K562 (cell line): ENCODE measurements around the gene TSHR. TPM values are rescaled to one million over a fixed set of nuclear protein-coding genes. Genes with fewer than 3 reads are reported as not detected.

Experiments used
- ATAC-seq: fragments of 200-7000 bp; cut with Tn5 transposase; 3 replicates; pipeline ENCODE4 v1.9.1; 2020; ENCODE audit warnings: moderate library complexity
- BruUV-seq: library from RNA; stranded (reverse); fragments of 400-500 nt; replicated peaks from 2 replicates; lab custom pipeline; 2021; lab: Mats Ljungman, UMichigan
- CTCF ChIA-PET: fragments of 300-600 bp; formaldehyde crosslinking; extraction: SDS; loops from one replicate; lab custom pipeline; 2021; ENCODE audit warnings: low intra/inter-chr PET ratio; lab: Yijun Ruan, JAX
- POLR2A ChIA-PET: fragments of 300-600, 350-650 bp; sonication (Branson Sonifier 250); formaldehyde crosslinking; extraction: SDS; loops from one replicate; lab custom pipeline; 2021; ENCODE audit warnings: antibody characterized with exemption, inconsistent platforms; lab: Yijun Ruan, JAX
- DNase-seq, 4 experiments: peaks; one replicate each; pipeline versions ENCODE4 v3.0.0 to v3.0.0-alpha.2; 2011 to 2018; ENCODE audit warnings: low spot score in 3 of 4, mixed read lengths in 3 of 4; ENCODE audit errors: extremely low read depth in 1 of 4
- FAIRE-seq: peaks from 2 replicates; lab custom pipeline; 2011; peaks lifted over from hg19 to GRCh38; lab: Jason Lieb, UNC
- H2AFZ ChIP-seq: 2 replicates; pipeline ENCODE4 v1.6.0; 2011; ENCODE audit warnings: low read depth, low read length, control low read depth, inconsistent platforms
- H3K27ac ChIP-seq: fragments of 200-600 bp; 3 replicates; pipeline ENCODE4 v1.8.0; 2011; ENCODE audit warnings: low read depth, mild to moderate bottlenecking, control low read depth, inconsistent platforms, low read length, moderate library complexity, mixed read lengths; ENCODE audit errors: extremely low read depth
- H3K27me3 ChIP-seq, 2 experiments: fragments of 300-600 bp in 1 of 2; 2 replicates in 1 of 2; 3 replicates in 1 of 2; pipeline versions ENCODE4 v1.6.0 to v1.8.0; 2011; ENCODE audit warnings: inconsistent platforms in 2 of 2, low read length in 2 of 2, mild to moderate bottlenecking in 1 of 2, mixed read lengths in 1 of 2, moderate library complexity in 1 of 2; ENCODE audit not compliant: control insufficient read depth in 2 of 2, insufficient read depth in 2 of 2
- H3K36me3 ChIP-seq: fragments of 300-600 bp; 3 replicates; pipeline ENCODE4 v1.8.0; 2011; ENCODE audit warnings: mild to moderate bottlenecking, low read length, inconsistent platforms; ENCODE audit not compliant: control insufficient read depth, insufficient read depth
- H3K4me1 ChIP-seq, 2 experiments: fragments of 200-600 bp in 1 of 2; replicated peaks in 1 of 2; 2 replicates in 1 of 2; 3 replicates in 1 of 2; pipeline versions ENCODE4 v1.5.1 to v1.8.0; 2011; ENCODE audit warnings: inconsistent platforms in 2 of 2, low read length in 2 of 2, mild to moderate bottlenecking in 1 of 2, mixed read lengths in 1 of 2, moderate library complexity in 1 of 2; ENCODE audit not compliant: control insufficient read depth in 2 of 2, insufficient read depth in 2 of 2
- H3K4me2 ChIP-seq: 2 replicates; pipeline ENCODE4 v1.6.1; 2011; ENCODE audit warnings: low read length, control low read depth, inconsistent platforms, mixed read lengths; ENCODE audit not compliant: insufficient read depth
- H3K4me3 ChIP-seq: fragments of 200-600 bp; sonication (generic), shearing (Covaris generic); 2 replicates; pipeline ENCODE4 v1.5.1; 2016; ENCODE audit warnings: control low read depth, inconsistent platforms
- H3K79me2 ChIP-seq: fragments of 200-600 bp; 3 replicates; pipeline ENCODE4 v1.8.0; 2011; ENCODE audit warnings: low read length, inconsistent platforms; ENCODE audit not compliant: control insufficient read depth, insufficient read depth
- H3K9ac ChIP-seq, 2 experiments: 2 replicates each; pipeline versions ENCODE4 v1.6.0 to v1.6.1; 2011; ENCODE audit warnings: low read depth in 2 of 2, low read length in 2 of 2, control low read depth in 1 of 2, inconsistent platforms in 1 of 2, mild to moderate bottlenecking in 1 of 2, mixed read lengths in 1 of 2; ENCODE audit not compliant: insufficient read depth in 1 of 2
- H3K9me1 ChIP-seq: one replicate; pipeline ENCODE4 v1.6.0; 2011; ENCODE audit warnings: inconsistent platforms, mild to moderate bottlenecking, low read length, moderate library complexity; ENCODE audit not compliant: control insufficient read depth, insufficient read depth
- H3K9me3 ChIP-seq: replicated peaks from 2 replicates; pipeline ENCODE4 v1.5.1; 2011; ENCODE audit warnings: low read depth, low read length, inconsistent platforms; ENCODE audit not compliant: control insufficient read depth, insufficient read depth
- H4K20me1 ChIP-seq: replicated peaks from 2 replicates; pipeline ENCODE4 v1.6.1; 2011; ENCODE audit warnings: low read length, inconsistent platforms, mixed read lengths; ENCODE audit not compliant: control insufficient read depth, insufficient read depth
- ADNP ChIP-seq: fragments of 200-800 bp; sonication (Bioruptor generic); IDR thresholded peaks from 2 replicates; pipeline ENCODE4 v1.6.1; 2016; ENCODE audit warnings: missing genetic modification characterization, missing compliant biosample characterization
- ARID2 ChIP-seq: fragments of 450-650 bp; IDR thresholded peaks from 2 replicates; pipeline ENCODE4 v1.6.1; 2017; ENCODE audit warnings: antibody characterized with exemption, mild to moderate bottlenecking
- ELF1 ChIP-seq: fragments of 200-800 bp; sonication (Bioruptor generic); IDR thresholded peaks from 2 replicates; pipeline ENCODE4 v1.6.1; 2016; ENCODE audit warnings: missing genetic modification characterization, missing compliant biosample characterization
- MTF1 ChIP-seq: fragments of 250-450 bp; sonication (Bioruptor Pico); IDR thresholded peaks from 2 replicates; pipeline ENCODE4 v1.9.0; 2021; ENCODE audit warnings: moderate library complexity, mild to moderate bottlenecking, inconsistent platforms, borderline replicate concordance
- POLR2B ChIP-seq: fragments of 450-650 bp; IDR thresholded peaks from 2 replicates; pipeline ENCODE4 v1.6.1; 2018; ENCODE audit warnings: low read depth; ENCODE audit not compliant: partially characterized antibody
- TAF1 ChIP-seq: IDR thresholded peaks from 2 replicates; pipeline ENCODE4 v1.6.1; 2011; ENCODE audit warnings: mild to moderate bottlenecking, low read length, moderate library complexity; ENCODE audit not compliant: insufficient read depth, control insufficient read depth, severe bottlenecking; ENCODE audit errors: extremely low read depth
- TAF15 ChIP-seq: fragments of 200-400 bp; formaldehyde crosslinking; IDR thresholded peaks from 2 replicates; pipeline ENCODE4 v1.6.1; 2017; ENCODE audit warnings: mild to moderate bottlenecking, low read depth, low read length, moderate library complexity
- TEAD1 ChIP-seq, 2 experiments: fragments of 450-650 bp in 1 of 2; sonication (generic) in 1 of 2; formaldehyde crosslinking; IDR thresholded peaks; 2 replicates each; pipeline versions ENCODE4 v1.4.0 to v1.8.0; 2020 to 2022; ENCODE audit warnings: mild to moderate bottlenecking in 2 of 2, missing genetic modification reagents in 1 of 2
- ZNF134 ChIP-seq: fragments of 250-450 bp; sonication (Bioruptor Pico); conservative IDR thresholded peaks from 2 replicates; pipeline ENCODE4 v1.4.0; 2020
- ZNF561 ChIP-seq: fragments of 450-650 bp; formaldehyde crosslinking; conservative IDR thresholded peaks from 2 replicates; pipeline ENCODE4 v1.4.0; 2020; ENCODE audit warnings: mild to moderate bottlenecking, moderate library complexity
- WGBS: fragments of 100-300 bp; shearing (Covaris generic); methylation state at CpG from one replicate; pipeline ENCODE4 v1.1.6; 2016; ENCODE audit warnings: low coverage, mixed read lengths; ENCODE audit not compliant: insufficient coverage; ENCODE audit errors: missing lambda C conversion rate; 5-methylcytosine and 5-hydroxymethylcytosine counted together
- in situ Hi-C: fragments of 300-500 bp; cut with MboI; formaldehyde crosslinking; loops from 4 replicates; pipeline ENCODE4 v1.15.0; 2018; ENCODE audit warnings: inconsistent platforms, mixed read lengths
- intact Hi-C: fragments of 100-400 bp; cut with micrococcal nuclease; formaldehyde crosslinking; loops from 2 replicates; pipeline ENCODE4 v1.14.2; 2022
- polyA plus RNA-seq, 8 experiments: library from polyadenylated mRNA; depleted of rRNA in 4 of 8; stranded (reverse) in 5 of 8; unstranded in 3 of 8; fragments of >200 nt; fragmentation: Nextera tagmentation in 2 of 8; fragmentation: Illumina TruSeq in 1 of 8; extraction: Ambion mirVana in 2 of 8; extraction: Trizol in 1 of 8; gene quantifications; 2 replicates each; pipeline versions ENCODE4 v1.2.1 to v1.2.3, GENCODE V29; 2011 to 2014; ENCODE audit warnings: inconsistent platforms in 1 of 8, missing spikeins in 1 of 8
- total RNA-seq, 7 experiments: library from RNA; depleted of rRNA in 6 of 7; stranded (reverse); fragments of >200 nt in 6 of 7; fragmentation: Illumina TruSeq in 2 of 7; extraction: Trizol in 2 of 7; gene quantifications; 2 replicates each; pipeline versions ENCODE4 v1.2.1 to v1.2.3, GENCODE V29; 2011 to 2021; ENCODE audit warnings: low replicate concordance in 1 of 7
- TF ChIP-seq, protein P1 (sequence below): fragments of 450-650 bp; IDR thresholded peaks from 2 replicates; pipeline ENCODE4 v1.6.1; 2016; ENCODE audit warnings: missing biosample characterization, missing genetic modification characterization
- TF ChIP-seq, protein P2 (sequence below): fragments of 450-650 bp; IDR thresholded peaks from 2 replicates; pipeline ENCODE4 v1.6.1; 2016; ENCODE audit warnings: low read depth

TSHR gene
- total and polyA plus RNA-seq, 9 of the 15 experiments (the other 6 are each of a cell fraction or from before 2014, with no cell fraction given) = 0.01 to 0.10 TPM; not detected in 7

DNA sequence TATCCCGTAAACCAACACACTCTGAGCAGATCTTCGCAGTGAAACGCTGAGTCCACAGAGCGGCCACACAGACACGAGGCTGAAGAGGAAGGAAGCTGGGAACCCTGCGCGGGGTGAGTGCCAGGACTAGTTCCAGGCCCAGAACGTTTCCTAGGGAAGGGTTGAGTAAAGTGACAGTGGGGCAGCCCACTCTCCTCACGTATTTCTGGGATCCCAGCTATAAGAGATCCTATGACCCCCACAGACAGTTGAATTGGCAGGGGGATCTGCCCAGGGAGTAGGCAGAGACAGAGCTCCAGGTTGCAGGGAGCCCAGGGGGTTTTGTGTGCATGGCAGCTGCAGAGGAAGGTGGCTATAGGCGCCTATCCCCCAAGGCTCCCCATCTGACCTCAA, 214.3 kb downstream of the TSHR start:
- Histone ChIP-seq H3K9me3 (no peaks in the 10 kb centered on the region), H3K9me1 (no peaks in the 10 kb centered on the region), H3K4me1 (peaks cover 2 to 8% of the 10 kb centered on the region in 2 experiments; a peak in 4 of 5 replicates), H3K4me3 (peak overlapping the region; percentile 44), H3K27ac (peak overlapping the region; percentile 95; the same call in 2 of the 3 replicates), H4K20me1 (no peaks in the 10 kb centered on the region), H3K79me2 (no peaks in the 10 kb centered on the region), H3K9ac (peak overlapping the region; percentile 76 to 87; a peak in 3 of 4 replicates), H3K27me3 (no peaks in the 10 kb centered on the region), H2AFZ (peak overlapping the region; percentile 100), H3K4me2 (peak overlapping the region; percentile 84), H3K36me3 (no peaks in the 10 kb centered on the region)
- no peak for FAIRE-seq
- ATAC-seq = peak; percentile 4
- 71% methylated on average over 2 of the region's 10 CpGs for WGBS
- intact Hi-C loops = loop anchor here (2.0 kb wide), 1 partner anchor 295 kb away; no protein-coding TSS in a partner anchor
- BruUV-seq = no TSS peak
- in situ Hi-C loops = no loop called here
- ChIA-PET POLR2A (interaction anchor here (0.7 to 1.2 kb wide), 6 partner anchors 10 to 284 kb away, joined by 3 to 5 read pairs (median 3); partner anchors contain the start of gene GTF2A1), CTCF (interaction anchor here (1.4 kb wide), 1 partner anchor 215 kb away, joined by 5 read pairs; the partner anchor contains the start of gene TSHR)
- no peak for DNase-seq
- TF ChIP-seq ZNF561 (CRISPR knock-in tag) (no peak), TEAD1 (CRISPR knock-in tag; IDR thresholded peaks at IDR 0.05) (no peak), ZNF134 (CRISPR knock-in tag) (no peak), POLR2B (no peak), ADNP (tag) (no peak), ELF1 (no peak), MTF1 (CRISPR knock-in tag) (no peak), TAF15 (no peak), TAF1 (no peak), ARID2 (no peak)
- TF ChIP-seq, protein P1, sequence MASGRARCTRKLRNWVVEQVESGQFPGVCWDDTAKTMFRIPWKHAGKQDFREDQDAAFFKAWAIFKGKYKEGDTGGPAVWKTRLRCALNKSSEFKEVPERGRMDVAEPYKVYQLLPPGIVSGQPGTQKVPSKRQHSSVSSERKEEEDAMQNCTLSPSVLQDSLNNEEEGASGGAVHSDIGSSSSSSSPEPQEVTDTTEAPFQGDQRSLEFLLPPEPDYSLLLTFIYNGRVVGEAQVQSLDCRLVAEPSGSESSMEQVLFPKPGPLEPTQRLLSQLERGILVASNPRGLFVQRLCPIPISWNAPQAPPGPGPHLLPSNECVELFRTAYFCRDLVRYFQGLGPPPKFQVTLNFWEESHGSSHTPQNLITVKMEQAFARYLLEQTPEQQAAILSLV (tag) = no peak
- TF ChIP-seq, protein P2, sequence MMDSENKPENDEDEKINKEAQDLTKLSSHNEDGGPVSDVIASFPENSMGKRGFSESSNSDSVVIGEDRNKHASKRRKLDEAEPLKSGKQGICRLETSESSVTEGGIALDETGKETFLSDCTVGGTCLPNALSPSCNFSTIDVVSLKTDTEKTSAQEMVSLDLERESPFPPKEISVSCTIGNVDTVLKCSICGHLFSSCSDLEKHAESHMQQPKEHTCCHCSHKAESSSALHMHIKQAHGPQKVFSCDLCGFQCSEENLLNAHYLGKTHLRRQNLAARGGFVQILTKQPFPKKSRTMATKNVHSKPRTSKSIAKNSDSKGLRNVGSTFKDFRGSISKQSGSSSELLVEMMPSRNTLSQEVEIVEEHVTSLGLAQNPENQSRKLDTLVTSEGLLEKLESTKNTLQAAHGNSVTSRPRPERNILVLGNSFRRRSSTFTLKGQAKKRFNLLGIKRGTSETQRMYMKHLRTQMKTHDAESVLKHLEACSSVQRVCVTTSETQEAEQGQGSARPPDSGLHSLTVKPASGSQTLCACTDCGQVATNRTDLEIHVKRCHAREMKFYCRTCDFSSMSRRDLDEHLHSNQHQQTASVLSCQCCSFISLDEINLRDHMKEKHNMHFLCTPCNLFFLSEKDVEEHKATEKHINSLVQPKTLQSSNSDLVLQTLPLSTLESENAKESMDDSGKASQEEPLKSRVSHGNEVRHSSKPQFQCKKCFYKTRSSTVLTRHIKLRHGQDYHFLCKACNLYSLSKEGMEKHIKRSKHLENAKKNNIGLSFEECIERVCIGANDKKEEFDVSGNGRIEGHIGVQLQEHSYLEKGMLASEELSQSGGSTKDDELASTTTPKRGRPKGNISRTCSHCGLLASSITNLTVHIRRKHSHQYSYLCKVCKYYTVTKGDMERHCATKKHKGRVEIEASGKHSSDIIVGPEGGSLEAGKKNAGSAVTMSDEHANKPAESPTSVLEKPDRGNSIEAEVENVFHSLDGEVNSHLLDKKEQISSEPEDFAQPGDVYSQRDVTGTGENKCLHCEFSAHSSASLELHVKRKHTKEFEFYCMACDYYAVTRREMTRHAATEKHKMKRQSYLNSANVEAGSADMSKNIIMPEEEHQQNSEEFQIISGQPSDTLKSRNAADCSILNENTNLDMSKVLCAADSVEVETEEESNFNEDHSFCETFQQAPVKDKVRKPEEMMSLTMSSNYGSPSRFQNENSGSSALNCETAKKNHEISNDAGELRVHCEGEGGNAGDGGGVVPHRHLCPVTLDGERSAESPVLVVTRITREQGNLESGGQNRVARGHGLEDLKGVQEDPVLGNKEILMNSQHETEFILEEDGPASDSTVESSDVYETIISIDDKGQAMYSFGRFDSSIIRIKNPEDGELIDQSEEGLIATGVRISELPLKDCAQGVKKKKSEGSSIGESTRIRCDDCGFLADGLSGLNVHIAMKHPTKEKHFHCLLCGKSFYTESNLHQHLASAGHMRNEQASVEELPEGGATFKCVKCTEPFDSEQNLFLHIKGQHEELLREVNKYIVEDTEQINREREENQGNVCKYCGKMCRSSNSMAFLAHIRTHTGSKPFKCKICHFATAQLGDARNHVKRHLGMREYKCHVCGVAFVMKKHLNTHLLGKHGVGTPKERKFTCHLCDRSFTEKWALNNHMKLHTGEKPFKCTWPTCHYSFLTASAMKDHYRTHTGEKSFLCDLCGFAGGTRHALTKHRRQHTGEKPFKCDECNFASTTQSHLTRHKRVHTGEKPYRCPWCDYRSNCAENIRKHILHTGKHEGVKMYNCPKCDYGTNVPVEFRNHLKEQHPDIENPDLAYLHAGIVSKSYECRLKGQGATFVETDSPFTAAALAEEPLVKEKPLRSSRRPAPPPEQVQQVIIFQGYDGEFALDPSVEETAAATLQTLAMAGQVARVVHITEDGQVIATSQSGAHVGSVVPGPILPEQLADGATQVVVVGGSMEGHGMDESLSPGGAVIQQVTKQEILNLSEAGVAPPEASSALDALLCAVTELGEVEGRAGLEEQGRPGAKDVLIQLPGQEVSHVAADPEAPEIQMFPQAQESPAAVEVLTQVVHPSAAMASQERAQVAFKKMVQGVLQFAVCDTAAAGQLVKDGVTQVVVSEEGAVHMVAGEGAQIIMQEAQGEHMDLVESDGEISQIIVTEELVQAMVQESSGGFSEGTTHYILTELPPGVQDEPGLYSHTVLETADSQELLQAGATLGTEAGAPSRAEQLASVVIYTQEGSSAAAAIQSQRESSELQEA = no peak
